ENCODE results near the gene KREMEN1. TPM values are rescaled to one million over a fixed set of nuclear protein-coding genes. Genes with fewer than 3 reads are reported as not detected.

The KREMEN1 gene
- total RNA-seq, 2 experiments from 2014 or later = 0.15 TPM; not detected in 1

DNA sequence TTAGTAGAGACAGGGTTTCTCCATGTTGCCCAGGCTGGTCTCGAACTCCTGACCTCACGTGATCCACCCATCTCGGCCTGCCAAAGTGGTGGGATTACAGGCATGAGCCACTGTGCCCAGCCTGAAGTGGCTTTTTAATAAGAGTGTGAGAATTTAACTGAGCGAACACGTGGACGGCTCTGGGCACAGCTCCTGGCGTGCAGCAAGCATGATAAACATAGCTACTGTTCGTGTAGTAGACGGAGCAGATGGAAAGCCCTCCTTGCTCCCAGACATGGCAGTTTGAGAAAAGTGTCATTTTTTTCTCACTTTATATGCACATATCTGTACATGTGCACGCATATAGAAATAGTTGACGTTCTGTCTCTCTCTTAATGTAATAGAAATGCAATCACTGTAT is 139.9 kb downstream of the KREMEN1 start:
- no peak for DNase-seq
- ChIA-PET POLR2A (no interaction called here), CTCF (no interaction called here)
- Mint-ChIP-seq H3K4me1 (no peaks in the 10 kb centered on the region), H3K4me3 (no peak overlapping the region), H3K27ac (no peak overlapping the region), H3K36me3 (ENCODE audit: low read depth) (no peaks in the 10 kb centered on the region), H3K9me3 (no peaks in the 10 kb centered on the region), H3K27me3 (peaks cover 3% of the 10 kb centered on the region)

GRCh38 chr22:29213493-29213892 is 140.7 kb downstream of the KREMEN1 start:
- H3K9me3 Mint-ChIP-seq = no peaks in the 10 kb centered on the region
- H3K4me1 Mint-ChIP-seq = no peaks in the 10 kb centered on the region
- H3K27me3 Mint-ChIP-seq = no peaks in the 10 kb centered on the region
- H3K36me3 Mint-ChIP-seq (ENCODE audit: low read depth) = no peaks in the 10 kb centered on the region
- POLR2A ChIA-PET = no interaction called here
- CTCF ChIA-PET = no interaction called here
- DNase-seq = no peak
- H3K27ac Mint-ChIP-seq = no peak overlapping the region
- no peak overlapping the region for H3K4me3 Mint-ChIP-seq

GRCh38 chr22:29214232-29214631 is 141.4 kb downstream of the KREMEN1 start:
- Mint-ChIP-seq H3K27ac (no peak overlapping the region), H3K4me1 (no peaks in the 10 kb centered on the region), H3K36me3 (ENCODE audit: low read depth) (no peaks in the 10 kb centered on the region), H3K27me3 (no peaks in the 10 kb centered on the region), H3K9me3 (no peaks in the 10 kb centered on the region), H3K4me3 (no peak overlapping the region)
- DNase-seq = no peak
- POLR2A ChIA-PET = no interaction called here
- CTCF ChIA-PET = no interaction called here

GRCh38 chr22:29215012-29215860 is 142.4 kb downstream of the KREMEN1 start:
- H3K4me1 Mint-ChIP-seq = no peaks in the 10 kb centered on the region
- no peak overlapping the region for H3K27ac Mint-ChIP-seq
- ChIA-PET CTCF (no interaction called here), POLR2A (no interaction called here)
- no peaks in the 10 kb centered on the region for H3K9me3 Mint-ChIP-seq
- DNase-seq = no peak
- no peaks in the 10 kb centered on the region for H3K36me3 Mint-ChIP-seq (ENCODE audit: low read depth)
- H3K4me3 Mint-ChIP-seq = no peak overlapping the region
- H3K27me3 Mint-ChIP-seq = no peaks in the 10 kb centered on the region

- no peaks in the 10 kb centered on the region for H3K4me1 Mint-ChIP-seq
- no peaks in the 10 kb centered on the region for H3K36me3 Mint-ChIP-seq (ENCODE audit: low read depth)
- H3K4me3 Mint-ChIP-seq = no peak overlapping the region
- DNase-seq = no peak
- POLR2A ChIA-PET = no interaction called here
- CTCF ChIA-PET = no interaction called here
- no peaks in the 10 kb centered on the region for H3K9me3 Mint-ChIP-seq
- H3K27ac Mint-ChIP-seq = no peak overlapping the region
- no peaks in the 10 kb centered on the region for H3K27me3 Mint-ChIP-seq
These were observed 143.4 kb downstream of the KREMEN1 start for GRCh38 chr22:29216011-29216872.

DNA sequence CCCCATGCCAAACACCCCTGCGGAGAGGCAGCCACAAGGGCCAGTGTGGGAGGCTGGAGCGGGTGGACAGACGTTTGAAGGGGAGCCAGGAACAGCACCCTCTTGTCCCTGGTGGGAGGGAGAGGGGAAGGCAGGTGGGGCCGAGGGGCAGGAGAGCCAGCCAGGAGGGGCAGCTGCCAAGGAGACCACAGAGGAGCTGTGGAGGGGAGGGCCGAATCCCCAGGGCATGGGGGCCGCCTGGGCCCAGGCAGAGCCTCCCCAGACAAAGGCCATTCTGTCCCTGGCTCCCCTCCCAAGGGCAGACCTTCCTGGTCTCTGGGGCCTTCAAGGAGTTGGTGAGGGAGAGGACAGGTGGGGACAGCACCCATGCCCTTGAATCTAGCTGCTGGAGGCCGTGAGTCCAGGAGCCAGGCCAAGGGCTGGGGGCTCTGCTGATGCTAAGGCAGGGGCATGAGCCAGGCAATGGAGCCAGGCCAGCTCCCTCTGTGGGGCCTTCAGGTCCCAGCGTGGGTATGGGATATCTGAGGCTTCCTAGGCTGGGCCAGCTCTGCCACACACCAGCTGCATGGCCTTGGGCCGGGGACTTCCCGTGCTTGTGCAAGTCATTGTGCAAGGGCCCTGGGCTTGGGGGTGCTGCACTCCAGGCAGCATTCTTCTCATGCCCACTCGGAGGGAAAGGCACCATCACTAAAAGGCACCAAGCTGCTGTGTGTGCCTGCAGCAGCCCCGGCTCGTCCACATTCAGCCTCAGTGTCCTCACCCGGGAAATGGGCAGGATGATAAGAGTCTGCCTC is 144.2 kb downstream of the KREMEN1 start:
- Mint-ChIP-seq H3K9me3 (no peaks in the 10 kb centered on the region), H3K27me3 (no peaks in the 10 kb centered on the region), H3K4me1 (no peaks in the 10 kb centered on the region), H3K27ac (no peak overlapping the region), H3K36me3 (ENCODE audit: low read depth) (no peaks in the 10 kb centered on the region), H3K4me3 (no peak overlapping the region)
- CTCF ChIA-PET = no interaction called here
- DNase-seq = no peak
- POLR2A ChIA-PET = no interaction called here

Other genes with a start within 250 kb of the KREMEN1 start
- gene ZNRF3, start 189.5 kb upstream of the KREMEN1 start, total RNA-seq = under 1 TPM; 0.58 to 0.72 TPM
- gene C22orf31, start 11.2 kb upstream of the KREMEN1 start, total RNA-seq = not detected
- not detected for gene EMID1, start 132.9 kb downstream of the KREMEN1 start, total RNA-seq
- 10 to 100 TPM; 31.2 to 33.0 TPM for gene RHBDD3, start 194.9 kb downstream of the KREMEN1 start, total RNA-seq
- 100 to 1,000 TPM; 329 to 400 TPM for gene EWSR1, start 195.2 kb downstream of the KREMEN1 start, total RNA-seq
- gene GAS2L1, start 233.6 kb downstream of the KREMEN1 start, total RNA-seq = 1 to 10 TPM; 4.7 to 5.1 TPM
- under 1 TPM; 0.37 to 0.92 TPM for gene RASL10A, start 242.7 kb downstream of the KREMEN1 start, total RNA-seq

All from activated CD4-positive, alpha-beta T cell treated with anti-CD3 and anti-CD28 coated beads, Interleukin-2, amount 10 ng/mL, durations not matched to agents 7 days and 5 days (primary cell).